H1 (cell line): ENCODE data around the gene SUSD5. TPM values are rescaled to one million over a fixed set of nuclear protein-coding genes. Genes with fewer than 3 reads are reported as not detected.

ENCODE experiments used
- CTCF ChIA-PET: fragments of 300-600 bp; sonication (Branson Sonifier 250); formaldehyde crosslinking; loops from one replicate; lab custom pipeline; 2021; ENCODE audit not compliant: partially characterized antibody; lab: Charles Lee
- POLR2A ChIA-PET: fragments of 300-600 bp; sonication (Branson Sonifier 250); formaldehyde crosslinking; loops from one replicate; lab custom pipeline; 2021; ENCODE audit warnings: inconsistent platforms; ENCODE audit not compliant: partially characterized antibody; lab: Charles Lee
- DNase-seq, 2 experiments: peaks; one replicate each; pipeline versions ENCODE4 v3.0.0 to v3.0.0-alpha.2; 2010 to 2022; ENCODE audit warnings: low spot score in 2 of 2, low read depth in 1 of 2, mixed read lengths in 1 of 2
- FAIRE-seq: peaks from 2 replicates; lab custom pipeline; 2011; peaks lifted over from hg19 to GRCh38; lab: Jason Lieb, UNC
- H2AFZ ChIP-seq: 2 replicates; pipeline ENCODE4 v1.8.1; 2012; ENCODE audit warnings: low read length, inconsistent platforms
- H2AK5ac ChIP-seq: 2 replicates; pipeline ENCODE4 v1.6.1; 2013; ENCODE audit warnings: low read depth, low read length
- H2BK120ac ChIP-seq: replicated peaks from 2 replicates; pipeline ENCODE3; 2013; ENCODE audit warnings: low read depth, low read length, inconsistent platforms
- H2BK12ac ChIP-seq: 2 replicates; pipeline ENCODE4 v1.6.1; 2013; ENCODE audit warnings: low read depth, low read length
- H2BK15ac ChIP-seq: 2 replicates; pipeline ENCODE4 v1.6.1; 2013; ENCODE audit warnings: low read length
- H2BK20ac ChIP-seq: 2 replicates; pipeline ENCODE4 v1.6.1; 2013; ENCODE audit warnings: low read length
- H2BK5ac ChIP-seq: 2 replicates; pipeline ENCODE4 v1.6.1; 2013; ENCODE audit warnings: low read depth, low read length
- H3K14ac ChIP-seq: 2 replicates; pipeline ENCODE4 v1.6.1; 2013; ENCODE audit warnings: inconsistent platforms; ENCODE audit not compliant: insufficient read length
- H3K18ac ChIP-seq: 2 replicates; pipeline ENCODE4 v1.6.1; 2013; ENCODE audit warnings: low read length; ENCODE audit errors: extremely low read depth
- H3K23ac ChIP-seq: 2 replicates; pipeline ENCODE4 v1.6.1; 2013; ENCODE audit warnings: inconsistent platforms; ENCODE audit not compliant: insufficient read length
- H3K23me2 ChIP-seq: 2 replicates; pipeline ENCODE4 v1.6.1; 2013; ENCODE audit warnings: low read depth, low read length
- H3K27ac ChIP-seq: 2 replicates; pipeline ENCODE4 v1.6.1; 2011; ENCODE audit warnings: low read depth, low read length, inconsistent platforms
- H3K27me3 ChIP-seq, 4 experiments: replicated peaks in 1 of 4; 1 replicate in 1 of 4; 2 replicates in 3 of 4; pipeline versions ENCODE4 v1.6.1 to v1.8.1; 2011 to 2013; ENCODE audit warnings: low read length in 3 of 4, mild to moderate bottlenecking in 3 of 4, inconsistent platforms in 2 of 4, mixed read lengths in 2 of 4, moderate library complexity in 1 of 4; ENCODE audit not compliant: control insufficient read depth in 3 of 4, insufficient read depth in 3 of 4; ENCODE audit errors: extremely low read depth in 1 of 4
- H3K36me3 ChIP-seq, 4 experiments: 2 replicates each; pipeline versions ENCODE4 v1.6.1 to v1.8.1; 2011 to 2013; ENCODE audit warnings: mild to moderate bottlenecking in 4 of 4, low read length in 3 of 4, moderate library complexity in 2 of 4, control low read depth in 1 of 4, inconsistent platforms in 1 of 4; ENCODE audit not compliant: insufficient read depth in 4 of 4, control insufficient read depth in 2 of 4
- H3K4ac ChIP-seq: replicated peaks from 2 replicates; pipeline ENCODE3; 2013; ENCODE audit warnings: low read length, low read depth, mixed read lengths, inconsistent platforms; ENCODE audit not compliant: insufficient read length
- H3K4me1 ChIP-seq, 4 experiments: replicated peaks in 1 of 4; 1 replicate in 1 of 4; 2 replicates in 3 of 4; pipeline versions ENCODE4 v1.6.1 to v1.8.1; 2011 to 2013; ENCODE audit warnings: low read length in 3 of 4, inconsistent platforms in 2 of 4, mixed read lengths in 1 of 4; ENCODE audit not compliant: insufficient read depth in 4 of 4, control insufficient read depth in 3 of 4
- H3K4me2 ChIP-seq, 2 experiments: 2 replicates each; pipeline versions ENCODE4 v1.6.1 to v1.8.1; 2011 to 2013; ENCODE audit warnings: low read depth in 2 of 2, low read length in 2 of 2, control low read depth in 1 of 2, inconsistent platforms in 1 of 2, mild to moderate bottlenecking in 1 of 2; ENCODE audit not compliant: insufficient read depth in 1 of 2
- H3K4me3 ChIP-seq, 4 experiments: fragments of 200-600, 300-600 bp in 1 of 4; sonication (generic), shearing (Covaris generic), sonication (Bioruptor Twin) in 1 of 4; 2 replicates each; pipeline versions ENCODE4 v1.5.1 to v1.8.1; 2011 to 2016; ENCODE audit warnings: low read length in 4 of 4, low read depth in 3 of 4, control low read depth in 2 of 4, inconsistent platforms in 2 of 4, mild to moderate bottlenecking in 2 of 4, mixed read lengths in 1 of 4, moderate library complexity in 1 of 4; ENCODE audit not compliant: insufficient read depth in 2 of 4; ENCODE audit errors: extremely low read depth in 1 of 4
- H3K56ac ChIP-seq: replicated peaks from 2 replicates; pipeline ENCODE3; 2013; ENCODE audit warnings: low read depth, mild to moderate bottlenecking, mixed read lengths, low read length, inconsistent platforms; ENCODE audit not compliant: insufficient read length
- H3K79me1 ChIP-seq: 2 replicates; pipeline ENCODE4 v1.6.1; 2013; ENCODE audit warnings: low read depth, low read length, control low read depth
- H3K79me2 ChIP-seq, 2 experiments: 2 replicates each; pipeline versions ENCODE4 v1.6.1 to v1.8.1; 2012 to 2013; ENCODE audit warnings: low read length in 2 of 2, mild to moderate bottlenecking in 2 of 2, inconsistent platforms in 1 of 2; ENCODE audit not compliant: insufficient read depth in 2 of 2, control insufficient read depth in 1 of 2
- H3K9ac ChIP-seq, 4 experiments: replicated peaks in 1 of 4; 1 replicate in 1 of 4; 2 replicates in 3 of 4; pipeline versions ENCODE4 v1.6.1 to v1.8.1; 2011 to 2013; ENCODE audit warnings: low read depth in 3 of 4, low read length in 3 of 4, control low read depth in 2 of 4, mild to moderate bottlenecking in 2 of 4, moderate library complexity in 2 of 4, inconsistent platforms in 1 of 4; ENCODE audit errors: extremely low read depth in 1 of 4
- H3K9me3 ChIP-seq, 2 experiments: 2 replicates each; pipeline versions ENCODE4 v1.6.1 to v1.8.1; 2012 to 2013; ENCODE audit warnings: mild to moderate bottlenecking in 2 of 2, moderate library complexity in 2 of 2, control low read depth in 1 of 2, inconsistent platforms in 1 of 2, low read depth in 1 of 2, low read length in 1 of 2, mixed read lengths in 1 of 2; ENCODE audit not compliant: insufficient read depth in 2 of 2
- H4K20me1 ChIP-seq, 2 experiments: replicated peaks in 1 of 2; 2 replicates each; pipeline versions ENCODE3 to v1.8.1; 2011 to 2013; ENCODE audit warnings: inconsistent platforms in 2 of 2, low read length in 2 of 2, mild to moderate bottlenecking in 1 of 2; ENCODE audit not compliant: insufficient read depth in 2 of 2, control insufficient read depth in 1 of 2
- H4K5ac ChIP-seq: 2 replicates; pipeline ENCODE4 v1.6.1; 2013; ENCODE audit warnings: low read length, low read depth, mixed read lengths, inconsistent platforms; ENCODE audit not compliant: insufficient read length
- H4K8ac ChIP-seq: 2 replicates; pipeline ENCODE4 v1.8.0; 2013; ENCODE audit warnings: mild to moderate bottlenecking, moderate library complexity, low read length, inconsistent platforms; ENCODE audit not compliant: insufficient read depth; ENCODE audit errors: extremely low read depth
- H4K91ac ChIP-seq: replicated peaks from 2 replicates; pipeline ENCODE3; 2013; ENCODE audit warnings: low read length, mixed read lengths, inconsistent platforms; ENCODE audit not compliant: insufficient read length
- BACH1 ChIP-seq: IDR thresholded peaks from 2 replicates; pipeline ENCODE4 v1.6.1; 2012; ENCODE audit warnings: low read length, improper control_type of control experiment
- CBX8 ChIP-seq: fragments of 300-800, 300-1000 bp; sonication (generic); IDR thresholded peaks from 2 replicates; pipeline ENCODE4 v1.7.1; 2016; ENCODE audit warnings: low read depth, low read length, borderline replicate concordance
- GABPA ChIP-seq: IDR thresholded peaks from 2 replicates; pipeline ENCODE4 v1.6.1; 2011; ENCODE audit warnings: mild to moderate bottlenecking, low read length, moderate library complexity, borderline replicate concordance; ENCODE audit not compliant: insufficient read depth
- KDM5A ChIP-seq: fragments of 200-600 bp; IDR thresholded peaks from 2 replicates; pipeline ENCODE4 v1.7.1; 2012; ENCODE audit warnings: mild to moderate bottlenecking, low read length, inconsistent platforms, mixed read lengths
- NRF1 ChIP-seq: IDR thresholded peaks from 2 replicates; pipeline ENCODE4 v1.6.1; 2011; ENCODE audit warnings: mild to moderate bottlenecking, low read depth, low read length, improper control_type of control experiment
- POLR2AphosphoS5 ChIP-seq: IDR thresholded peaks from 2 replicates; pipeline ENCODE4 v1.6.1; 2011; ENCODE audit warnings: low read depth, low read length
- SAP30 ChIP-seq: fragments of 300-600 bp; sonication (generic); IDR thresholded peaks from 2 replicates; pipeline ENCODE4 v1.7.1; 2012; ENCODE audit warnings: low read length, moderate library complexity, mild to moderate bottlenecking, inconsistent platforms; ENCODE audit not compliant: insufficient read depth, insufficient replicate concordance
- SIRT6 ChIP-seq: IDR thresholded peaks from one replicate; pipeline ENCODE4 v1.7.1; 2012; ENCODE audit warnings: low read length, inconsistent platforms
- TCF12 ChIP-seq: IDR thresholded peaks from 2 replicates; pipeline ENCODE4 v1.6.1; 2011; ENCODE audit warnings: low read depth, mild to moderate bottlenecking, low read length
- TEAD4 ChIP-seq: IDR thresholded peaks from 2 replicates; pipeline ENCODE4 v1.6.1; 2012; ENCODE audit warnings: low read depth, low read length, inconsistent platforms, mixed read lengths
- WGBS, 2 experiments: shearing (Covaris generic) in 1 of 2; methylation state at CpG; one replicate each; pipeline versions ENCODE4 v1.1.6 to v1.1.7; 2013 to 2015; ENCODE audit warnings: low lambda C conversion rate in 2 of 2, mixed read lengths in 2 of 2, inconsistent platforms in 1 of 2, low coverage in 1 of 2, missing lambda C conversion rate in 1 of 2; ENCODE audit not compliant: insufficient replicate concordance in 2 of 2, insufficient coverage in 1 of 2, insufficient read length in 1 of 2; ENCODE audit errors: extremely low coverage in 1 of 2, missing lambda C conversion rate in 1 of 2; 5-methylcytosine and 5-hydroxymethylcytosine counted together
- polyA plus RNA-seq, 7 experiments: library from polyadenylated mRNA; depleted of rRNA in 3 of 7; stranded (reverse) in 5 of 7; unstranded in 2 of 7; fragments of >200 nt in 5 of 7; fragments of 200-250 nt in 2 of 7; gene quantifications; 1 replicate in 5 of 7; 2 replicates in 1 of 7; 4 replicates in 1 of 7; pipeline versions ENCODE4 v1.2.1 to v1.2.3, GENCODE V29; 2011 to 2013; ENCODE audit warnings: missing spikeins in 2 of 7, mixed read lengths in 2 of 7
- total RNA-seq: library from RNA; stranded (reverse); fragmentation: NEBNext Ultra II Directional; extraction: Animal tissue kit (Norgen Biotek cat#: 25700); gene quantifications from 2 replicates; pipeline ENCODE4 v1.2.1, GENCODE V29; 2021
- TF ChIP-seq, protein P1 (sequence below): IDR thresholded peaks from 2 replicates; pipeline ENCODE4 v1.6.1; 2011; ENCODE audit warnings: low read length, improper control_type of control experiment
- TF ChIP-seq, protein P2 (sequence below): IDR thresholded peaks from 2 replicates; pipeline ENCODE4 v1.6.1; 2012; ENCODE audit warnings: inconsistent platforms

The SUSD5 gene
- total and polyA plus RNA-seq, 2 of the 8 experiments (the other 6 are each of a cell fraction or from before 2014, with no cell fraction given), result 0.92 to 3.3 TPM

DNA sequence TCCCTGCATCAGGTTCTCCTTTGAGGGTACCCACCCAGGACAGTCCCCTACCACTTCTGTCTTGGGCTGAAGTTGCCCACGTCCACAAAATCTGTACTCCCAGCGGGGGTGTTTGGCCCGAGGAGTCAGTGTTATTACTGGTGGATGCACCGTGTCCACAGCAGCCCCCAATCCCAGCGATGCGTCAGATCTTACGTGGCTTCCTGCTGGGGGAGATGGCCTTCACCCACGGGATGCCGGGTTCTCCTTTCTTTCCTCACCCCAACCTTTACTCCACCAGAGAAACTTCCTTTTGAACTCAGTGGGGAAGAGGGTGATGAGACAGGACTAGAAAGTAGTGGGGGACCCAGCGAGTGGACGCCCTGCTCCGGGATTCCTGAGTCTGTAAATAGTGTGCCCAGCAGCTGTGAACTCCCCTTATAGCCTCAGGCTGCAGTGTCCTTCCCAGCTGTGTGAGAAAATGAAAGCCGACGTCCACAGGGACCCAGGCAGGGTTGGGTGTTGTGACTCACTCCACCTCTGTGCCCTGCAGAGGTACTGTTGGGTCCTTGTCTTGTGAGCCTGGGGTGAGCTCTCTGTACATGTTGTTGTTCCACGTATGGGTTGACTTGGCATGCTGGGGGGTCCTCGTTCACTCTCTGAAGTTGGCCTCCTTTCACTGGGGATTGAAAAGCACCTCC is 73.2 kb downstream of the SUSD5 start:
- Histone ChIP-seq H3K36me3 (peaks cover 0 to 3% (median 0%) of the 10 kb centered on the region in 4 experiments; a peak in 3 of 8 replicates), H3K9me3 (no peaks in the 10 kb centered on the region), H2AFZ (no peak overlapping the region), H3K4me2 (no peak overlapping the region), H2BK5ac (no peak overlapping the region), H2BK15ac (no peak overlapping the region), H3K4ac (no peak overlapping the region), H3K23ac (no peak overlapping the region), H2BK20ac (no peak overlapping the region), H3K27ac (no peak overlapping the region), H3K14ac (no peak overlapping the region), H4K20me1 (no peaks in the 10 kb centered on the region), H2AK5ac (no peak overlapping the region), H3K79me1 (no peaks in the 10 kb centered on the region), H4K91ac (no peak overlapping the region), H3K79me2 (no peaks in the 10 kb centered on the region), H3K9ac (no peak overlapping the region), H3K4me3 (no peak overlapping the region), H3K23me2 (no peaks in the 10 kb centered on the region), H3K27me3 (no peaks in the 10 kb centered on the region), H3K18ac (no peak overlapping the region), H2BK120ac (no peak overlapping the region), H3K4me1 (no peaks in the 10 kb centered on the region), H4K5ac (no peak overlapping the region), H4K8ac (no peak overlapping the region), H2BK12ac (no peak overlapping the region), H3K56ac (no peak overlapping the region)
- ChIA-PET CTCF (interaction anchor here (1.0 to 5.6 kb wide), 14 partner anchors 9 to 711 kb away, joined by 3 to 43 read pairs (median 6); no protein-coding TSS in a partner anchor), POLR2A (no interaction called here)
- FAIRE-seq, result no peak
- DNase-seq, result no peak
- WGBS, 2 experiments, result 89% methylated on average over 16 of the region's 16 CpGs; no CpG with 5 or more reads in 1 of the 2 experiments
- no peak for TF ChIP-seq SAP30
- TF ChIP-seq TEAD4, result no peak
- TF ChIP-seq BACH1, result no peak
- TF ChIP-seq, protein P1, sequence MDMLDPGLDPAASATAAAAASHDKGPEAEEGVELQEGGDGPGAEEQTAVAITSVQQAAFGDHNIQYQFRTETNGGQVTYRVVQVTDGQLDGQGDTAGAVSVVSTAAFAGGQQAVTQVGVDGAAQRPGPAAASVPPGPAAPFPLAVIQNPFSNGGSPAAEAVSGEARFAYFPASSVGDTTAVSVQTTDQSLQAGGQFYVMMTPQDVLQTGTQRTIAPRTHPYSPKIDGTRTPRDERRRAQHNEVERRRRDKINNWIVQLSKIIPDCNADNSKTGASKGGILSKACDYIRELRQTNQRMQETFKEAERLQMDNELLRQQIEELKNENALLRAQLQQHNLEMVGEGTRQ, result no peak
- no peak for TF ChIP-seq POLR2AphosphoS5
- no peak for TF ChIP-seq KDM5A
- TF ChIP-seq TCF12, result no peak
- TF ChIP-seq GABPA, result no peak
- TF ChIP-seq, protein P2, sequence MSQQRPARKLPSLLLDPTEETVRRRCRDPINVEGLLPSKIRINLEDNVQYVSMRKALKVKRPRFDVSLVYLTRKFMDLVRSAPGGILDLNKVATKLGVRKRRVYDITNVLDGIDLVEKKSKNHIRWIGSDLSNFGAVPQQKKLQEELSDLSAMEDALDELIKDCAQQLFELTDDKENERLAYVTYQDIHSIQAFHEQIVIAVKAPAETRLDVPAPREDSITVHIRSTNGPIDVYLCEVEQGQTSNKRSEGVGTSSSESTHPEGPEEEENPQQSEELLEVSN, result no peak
- no peak for TF ChIP-seq SIRT6
- no peak for TF ChIP-seq NRF1
- no peak for TF ChIP-seq CBX8
